ENCODE data around the gene UNCX.

Gene UNCX

DNA sequence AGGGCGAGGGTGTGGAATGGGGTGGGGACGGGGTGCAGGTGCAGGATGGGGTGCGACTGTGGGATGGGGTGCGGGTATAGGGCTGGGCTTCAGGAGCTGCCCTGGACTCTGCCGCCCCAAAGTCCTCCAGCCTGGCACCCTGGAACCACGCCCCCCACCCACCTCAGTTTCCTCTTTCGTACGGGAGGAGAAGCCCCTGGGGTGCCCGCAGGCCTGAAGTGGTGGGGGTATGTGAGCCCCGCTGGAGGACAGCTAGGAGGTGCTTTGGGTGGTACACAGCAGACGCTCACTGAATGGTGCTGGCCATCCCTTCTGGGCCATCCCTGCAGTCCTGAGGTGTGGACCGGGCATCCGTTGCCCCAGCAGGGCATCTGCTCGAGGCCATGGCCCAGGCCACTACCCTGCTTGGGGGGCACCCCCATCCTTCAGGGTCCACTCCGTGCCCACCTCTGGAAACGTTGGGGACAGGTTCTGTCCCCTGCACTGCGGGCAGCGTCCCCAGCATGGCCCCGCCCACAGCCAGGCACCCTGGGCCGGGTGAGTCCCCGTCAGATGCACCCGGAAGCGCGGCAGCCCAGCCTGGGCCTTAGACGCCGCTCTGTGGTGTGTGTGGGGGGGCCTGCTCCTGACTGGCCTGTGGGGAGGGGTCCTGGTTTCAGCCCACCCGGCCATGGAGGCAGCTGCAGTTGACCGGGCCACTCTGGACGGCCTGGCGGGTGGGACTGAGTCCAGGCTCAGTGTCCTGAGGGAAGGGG is 41.6 kb downstream of the UNCX start:
- Histone ChIP-seq H3K36me3 (no peaks in the 10 kb centered on the region), H3K4me3 (ENCODE audit: low read depth, low read length) (no peak overlapping the region), H3K27me3 (ENCODE audit: insufficient read depth, low read depth, severe bottlenecking) (no peaks in the 10 kb centered on the region), H3K9me3 (ENCODE audit: severe bottlenecking) (no peaks in the 10 kb centered on the region), H3K27ac (no peak overlapping the region)
- DNase-seq: no peak
- TF ChIP-seq, protein P1, sequence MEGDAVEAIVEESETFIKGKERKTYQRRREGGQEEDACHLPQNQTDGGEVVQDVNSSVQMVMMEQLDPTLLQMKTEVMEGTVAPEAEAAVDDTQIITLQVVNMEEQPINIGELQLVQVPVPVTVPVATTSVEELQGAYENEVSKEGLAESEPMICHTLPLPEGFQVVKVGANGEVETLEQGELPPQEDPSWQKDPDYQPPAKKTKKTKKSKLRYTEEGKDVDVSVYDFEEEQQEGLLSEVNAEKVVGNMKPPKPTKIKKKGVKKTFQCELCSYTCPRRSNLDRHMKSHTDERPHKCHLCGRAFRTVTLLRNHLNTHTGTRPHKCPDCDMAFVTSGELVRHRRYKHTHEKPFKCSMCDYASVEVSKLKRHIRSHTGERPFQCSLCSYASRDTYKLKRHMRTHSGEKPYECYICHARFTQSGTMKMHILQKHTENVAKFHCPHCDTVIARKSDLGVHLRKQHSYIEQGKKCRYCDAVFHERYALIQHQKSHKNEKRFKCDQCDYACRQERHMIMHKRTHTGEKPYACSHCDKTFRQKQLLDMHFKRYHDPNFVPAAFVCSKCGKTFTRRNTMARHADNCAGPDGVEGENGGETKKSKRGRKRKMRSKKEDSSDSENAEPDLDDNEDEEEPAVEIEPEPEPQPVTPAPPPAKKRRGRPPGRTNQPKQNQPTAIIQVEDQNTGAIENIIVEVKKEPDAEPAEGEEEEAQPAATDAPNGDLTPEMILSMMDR (IDR thresholded peaks at IDR 0.05; ENCODE audit: low read depth, low read length): no peak

DNA sequence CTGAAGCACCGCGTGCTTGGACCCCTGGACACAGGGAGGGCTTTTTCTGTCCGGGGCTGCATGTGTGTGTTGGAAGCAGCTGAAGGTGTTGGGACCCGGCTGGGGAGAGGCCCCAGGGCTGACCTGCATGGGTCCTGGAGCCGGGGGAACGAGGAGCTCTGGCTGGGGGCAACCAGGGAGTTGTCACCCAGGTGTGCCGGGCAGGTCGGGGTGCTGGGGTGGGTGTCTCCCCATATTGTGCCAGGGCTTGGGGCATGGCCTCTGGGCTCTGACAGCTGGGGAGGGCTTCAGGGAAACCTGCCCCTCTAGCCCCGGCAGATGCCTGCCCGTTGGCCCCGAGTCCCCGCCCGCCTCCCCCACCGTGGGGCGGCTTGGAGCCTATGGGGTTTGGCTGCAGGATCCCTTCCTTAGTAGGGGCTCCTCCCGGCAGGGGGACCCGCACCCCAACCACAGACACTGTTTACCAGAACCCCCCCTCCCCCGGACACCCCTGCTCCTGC is 42.3 kb downstream of the UNCX start:
- no peak for DNase-seq
- H3K27me3 ChIP-seq (ENCODE audit: insufficient read depth, low read depth, severe bottlenecking): no peaks in the 10 kb centered on the region
- TF ChIP-seq, protein P1 (IDR thresholded peaks at IDR 0.05; ENCODE audit: low read depth, low read length): no peak
- H3K4me3 ChIP-seq (ENCODE audit: low read depth, low read length): no peak overlapping the region
- H3K9me3 ChIP-seq (ENCODE audit: severe bottlenecking): no peaks in the 10 kb centered on the region
- H3K36me3 ChIP-seq: no peaks in the 10 kb centered on the region
- no peak overlapping the region for H3K27ac ChIP-seq

DNA sequence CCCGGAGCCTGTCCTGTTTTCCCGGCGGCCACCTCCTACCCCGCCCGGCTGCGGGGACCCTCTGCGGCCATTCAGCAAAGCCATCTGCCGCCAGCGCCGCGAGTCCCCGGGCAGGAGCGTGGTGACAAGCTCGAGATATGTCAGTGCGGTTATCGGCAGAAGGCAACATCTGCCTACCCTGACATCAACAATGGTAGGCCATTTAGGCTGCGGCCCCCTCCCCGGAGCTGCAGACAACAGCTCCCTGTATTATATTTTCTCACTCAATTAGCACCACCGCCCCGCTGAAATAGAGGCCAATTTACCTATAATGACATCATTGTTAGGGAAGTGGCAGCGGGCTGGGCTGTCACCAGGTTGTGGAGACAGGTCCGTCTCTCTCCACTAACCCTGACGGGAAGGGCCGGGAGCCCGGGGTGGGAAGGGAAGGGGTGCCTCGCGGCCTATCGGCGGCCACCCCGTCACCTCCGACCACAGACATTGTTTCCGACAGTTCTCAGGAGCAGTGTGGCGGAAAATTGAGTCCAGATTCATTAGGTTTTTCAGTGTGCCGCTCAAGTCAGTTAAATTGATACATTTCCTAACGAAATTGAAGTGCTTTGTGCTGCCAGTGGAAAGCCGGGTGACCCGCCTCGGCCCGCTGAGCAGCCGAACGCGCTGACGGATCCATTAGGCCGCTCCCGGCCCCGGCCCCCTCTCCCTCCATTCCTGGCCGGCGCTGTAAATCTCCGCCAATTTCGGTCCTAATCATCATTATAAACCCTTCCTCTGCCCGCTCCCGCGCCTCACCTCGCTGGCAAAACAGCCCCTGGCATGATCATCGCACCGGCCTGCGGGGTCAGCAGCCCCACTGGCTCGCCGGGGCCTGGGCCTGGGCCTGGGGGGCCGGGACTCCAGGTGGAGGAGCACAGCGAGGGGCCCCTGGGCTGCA is 43.0 kb downstream of the UNCX start:
- Histone ChIP-seq H3K27ac (no peak overlapping the region), H3K9me3 (ENCODE audit: severe bottlenecking) (no peaks in the 10 kb centered on the region), H3K36me3 (no peaks in the 10 kb centered on the region), H3K4me3 (ENCODE audit: low read depth, low read length) (no peak overlapping the region), H3K27me3 (ENCODE audit: insufficient read depth, low read depth, severe bottlenecking) (no peaks in the 10 kb centered on the region)
- TF ChIP-seq, protein P1 (IDR thresholded peaks at IDR 0.05; ENCODE audit: low read depth, low read length): no peak
- no peak for DNase-seq

- Histone ChIP-seq H3K36me3 (no peaks in the 10 kb centered on the region), H3K4me3 (ENCODE audit: low read depth, low read length) (no peak overlapping the region), H3K27me3 (ENCODE audit: insufficient read depth, low read depth, severe bottlenecking) (no peaks in the 10 kb centered on the region), H3K9me3 (ENCODE audit: severe bottlenecking) (no peaks in the 10 kb centered on the region), H3K27ac (no peak overlapping the region)
- TF ChIP-seq, protein P1 (IDR thresholded peaks at IDR 0.05; ENCODE audit: low read depth, low read length): no peak
- DNase-seq: no peak
Measured at GRCh38 chr7:1276626-1277175, 44.0 kb downstream of the UNCX start.

GRCh38 chr7:1278543-1278942 is 45.9 kb downstream of the UNCX start:
- no peaks in the 10 kb centered on the region for H3K36me3 ChIP-seq
- no peaks in the 10 kb centered on the region for H3K27me3 ChIP-seq (ENCODE audit: insufficient read depth, low read depth, severe bottlenecking)

More at GRCh38 chr7:1278543-1278942, 45.9 kb downstream of the UNCX start:
- Histone ChIP-seq H3K9me3 (ENCODE audit: severe bottlenecking) (peaks cover 3% of the 10 kb centered on the region), H3K27ac (no peak overlapping the region), H3K4me3 (ENCODE audit: low read depth, low read length) (no peak overlapping the region)
- TF ChIP-seq, protein P1 (IDR thresholded peaks at IDR 0.05; ENCODE audit: low read depth, low read length): no peak
- DNase-seq: no peak

Measured in WERI-Rb-1 (cell line).